Measurements from ENCODE around the gene GRK1. TPM values are rescaled to one million over a fixed set of nuclear protein-coding genes. Genes with fewer than 3 reads are reported as not detected.

GRK1 gene
- total RNA-seq, 1 donor from 2014 or later = 1.1 TPM

DNA sequence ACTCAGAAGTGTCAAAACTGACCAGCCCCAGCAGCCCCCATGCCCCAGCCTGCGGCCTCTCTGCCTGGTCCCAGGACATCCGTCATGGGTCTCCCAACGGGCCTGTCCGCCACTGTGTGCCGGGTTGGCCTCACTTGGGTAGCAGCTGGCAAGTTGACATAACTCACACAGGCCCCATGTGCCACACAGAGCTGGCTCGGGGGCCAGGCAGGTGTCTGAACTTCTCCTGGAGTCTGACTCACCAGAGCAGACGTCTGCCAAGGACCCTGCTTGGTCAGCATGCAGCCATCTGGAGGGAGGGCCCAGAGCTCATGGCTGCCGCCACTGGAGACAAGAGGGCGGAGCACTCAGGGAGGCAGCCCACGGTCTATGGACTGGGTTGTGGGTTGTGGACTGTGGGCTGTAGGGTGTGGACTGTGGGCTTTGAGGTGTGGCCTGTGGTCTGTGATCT lies 60.0 kb downstream of the GRK1 start:
- peaks cover 3% of the 10 kb centered on the region for H3K27me3 Mint-ChIP-seq
- no peak overlapping the region for H3K4me3 Mint-ChIP-seq (ENCODE audit: low read depth)
- no peaks in the 10 kb centered on the region for H3K36me3 Mint-ChIP-seq (ENCODE audit: insufficient read depth)
- DNase-seq (ENCODE audit: low spot score, unreplicated experiment) = no peak
- peaks cover 5% of the 10 kb centered on the region for H3K4me1 Mint-ChIP-seq (ENCODE audit: low read depth)
- no peak overlapping the region for H3K27ac Mint-ChIP-seq
- no peaks in the 10 kb centered on the region for H3K9me3 Mint-ChIP-seq (ENCODE audit: low read depth)
- TF ChIP-seq, protein P1, sequence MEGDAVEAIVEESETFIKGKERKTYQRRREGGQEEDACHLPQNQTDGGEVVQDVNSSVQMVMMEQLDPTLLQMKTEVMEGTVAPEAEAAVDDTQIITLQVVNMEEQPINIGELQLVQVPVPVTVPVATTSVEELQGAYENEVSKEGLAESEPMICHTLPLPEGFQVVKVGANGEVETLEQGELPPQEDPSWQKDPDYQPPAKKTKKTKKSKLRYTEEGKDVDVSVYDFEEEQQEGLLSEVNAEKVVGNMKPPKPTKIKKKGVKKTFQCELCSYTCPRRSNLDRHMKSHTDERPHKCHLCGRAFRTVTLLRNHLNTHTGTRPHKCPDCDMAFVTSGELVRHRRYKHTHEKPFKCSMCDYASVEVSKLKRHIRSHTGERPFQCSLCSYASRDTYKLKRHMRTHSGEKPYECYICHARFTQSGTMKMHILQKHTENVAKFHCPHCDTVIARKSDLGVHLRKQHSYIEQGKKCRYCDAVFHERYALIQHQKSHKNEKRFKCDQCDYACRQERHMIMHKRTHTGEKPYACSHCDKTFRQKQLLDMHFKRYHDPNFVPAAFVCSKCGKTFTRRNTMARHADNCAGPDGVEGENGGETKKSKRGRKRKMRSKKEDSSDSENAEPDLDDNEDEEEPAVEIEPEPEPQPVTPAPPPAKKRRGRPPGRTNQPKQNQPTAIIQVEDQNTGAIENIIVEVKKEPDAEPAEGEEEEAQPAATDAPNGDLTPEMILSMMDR (IDR thresholded peaks at IDR 0.05; ENCODE audit: unreplicated experiment) = no peak

DNA sequence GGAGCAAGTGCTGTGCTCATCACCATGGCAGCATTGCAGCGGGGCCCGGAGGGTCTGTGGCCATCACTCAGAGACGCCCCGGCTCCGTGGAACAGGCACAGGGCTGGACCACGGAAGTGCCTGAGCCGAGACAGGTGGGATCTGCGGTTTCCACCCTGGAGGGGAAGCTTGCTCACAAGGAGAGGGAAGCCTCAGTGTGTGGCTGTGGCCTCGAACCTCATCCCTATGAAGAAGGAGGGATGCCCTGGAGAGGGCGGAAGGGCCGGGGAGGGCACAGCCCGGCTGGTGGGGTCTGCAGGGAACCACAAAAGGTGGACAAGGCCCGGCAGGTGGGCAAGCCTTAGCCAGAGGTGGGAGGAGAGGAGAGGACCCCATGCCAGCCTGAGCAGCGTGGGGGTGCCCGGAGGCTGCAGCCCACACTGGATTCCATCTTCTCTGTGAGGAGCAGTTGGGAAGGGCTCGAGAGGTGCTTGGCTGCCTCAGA lies 61.6 kb downstream of the GRK1 start:
- no peak overlapping the region for H3K27ac Mint-ChIP-seq
- H3K9me3 Mint-ChIP-seq (ENCODE audit: low read depth) = no peaks in the 10 kb centered on the region
- peaks cover 1% of the 10 kb centered on the region for H3K4me1 Mint-ChIP-seq (ENCODE audit: low read depth)
- no peak for DNase-seq (ENCODE audit: low spot score, unreplicated experiment)
- TF ChIP-seq, protein P1 (IDR thresholded peaks at IDR 0.05; ENCODE audit: unreplicated experiment) = no peak
- H3K4me3 Mint-ChIP-seq (ENCODE audit: low read depth) = no peak overlapping the region
- H3K36me3 Mint-ChIP-seq (ENCODE audit: insufficient read depth) = no peaks in the 10 kb centered on the region
- no peaks in the 10 kb centered on the region for H3K27me3 Mint-ChIP-seq

DNA sequence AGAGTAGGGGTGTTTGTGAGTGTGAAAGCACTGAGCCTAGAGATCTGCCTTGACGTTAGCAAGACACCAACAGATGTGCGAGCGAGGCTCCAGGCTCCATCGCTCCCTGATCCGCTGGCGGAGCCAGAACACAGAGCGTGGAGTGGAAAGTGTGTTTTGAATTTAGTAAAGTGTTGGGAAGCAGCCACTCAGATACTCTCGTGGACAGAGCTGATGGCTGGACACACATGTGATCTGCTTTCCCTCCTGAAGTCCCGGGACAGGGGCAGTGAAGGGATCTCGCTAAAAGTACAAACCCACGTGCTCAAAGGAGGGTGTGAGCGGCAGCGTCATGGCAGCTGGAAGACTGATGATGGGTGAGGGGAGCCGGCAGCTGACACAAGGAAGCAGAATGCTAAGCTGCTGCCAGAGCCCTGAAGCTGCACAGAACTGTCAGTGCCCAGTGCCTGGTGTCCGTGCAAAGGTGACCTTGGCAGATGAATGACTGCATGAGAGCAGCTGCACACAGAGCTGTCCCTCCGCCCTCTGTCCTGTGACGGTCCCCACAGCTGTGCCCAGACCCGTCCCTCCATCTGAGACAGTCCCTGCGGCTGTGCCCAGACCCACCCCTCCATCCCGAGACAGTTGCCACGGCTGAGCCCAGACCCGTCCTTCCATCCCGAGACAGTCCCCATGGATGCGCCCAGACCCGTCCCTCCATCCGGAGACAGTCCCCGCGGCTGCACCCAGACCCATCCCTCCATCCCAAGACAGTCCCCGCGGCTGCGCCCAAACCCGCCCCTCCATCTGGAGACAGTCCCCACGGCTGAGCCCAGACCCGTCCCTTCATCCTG lies 62.4 kb downstream of the GRK1 start:
- no peaks in the 10 kb centered on the region for H3K9me3 Mint-ChIP-seq (ENCODE audit: low read depth)
- H3K27me3 Mint-ChIP-seq = no peaks in the 10 kb centered on the region
- TF ChIP-seq, protein P1 (IDR thresholded peaks at IDR 0.05; ENCODE audit: unreplicated experiment) = no peak
- peaks cover 1% of the 10 kb centered on the region for H3K4me1 Mint-ChIP-seq (ENCODE audit: low read depth)
- no peak overlapping the region for H3K4me3 Mint-ChIP-seq (ENCODE audit: low read depth)
- H3K36me3 Mint-ChIP-seq (ENCODE audit: insufficient read depth) = no peaks in the 10 kb centered on the region
- DNase-seq (ENCODE audit: low spot score, unreplicated experiment) = no peak
- no peak overlapping the region for H3K27ac Mint-ChIP-seq

DNA sequence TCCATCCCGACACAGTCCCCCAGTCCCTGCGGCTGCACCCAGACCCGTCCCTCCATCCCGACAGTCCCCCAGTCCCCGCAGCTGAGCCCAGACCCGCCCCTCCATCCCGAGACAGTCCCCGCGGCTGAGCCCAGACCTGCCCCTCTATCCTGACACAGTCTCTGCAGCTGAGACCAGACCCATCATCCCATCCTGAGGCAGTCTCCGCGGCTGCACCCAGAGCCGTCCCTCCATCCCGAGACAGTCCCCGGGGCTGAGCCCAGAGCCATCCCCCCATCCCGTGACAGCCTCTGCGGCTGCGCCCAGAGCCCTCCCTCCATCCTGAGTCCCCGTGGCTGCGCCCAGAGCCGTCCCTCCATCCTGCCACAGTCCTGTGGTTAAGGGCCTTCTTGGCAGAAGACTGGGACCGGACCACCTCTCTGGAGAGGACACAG lies 63.3 kb downstream of the GRK1 start:
- Mint-ChIP-seq H3K27me3 (no peaks in the 10 kb centered on the region), H3K9me3 (ENCODE audit: low read depth) (no peaks in the 10 kb centered on the region), H3K27ac (no peak overlapping the region), H3K4me3 (ENCODE audit: low read depth) (no peak overlapping the region), H3K4me1 (ENCODE audit: low read depth) (no peaks in the 10 kb centered on the region), H3K36me3 (ENCODE audit: insufficient read depth) (no peaks in the 10 kb centered on the region)
- no peak for DNase-seq (ENCODE audit: low spot score, unreplicated experiment)
- TF ChIP-seq, protein P1 (IDR thresholded peaks at IDR 0.05; ENCODE audit: unreplicated experiment) = no peak

DNA sequence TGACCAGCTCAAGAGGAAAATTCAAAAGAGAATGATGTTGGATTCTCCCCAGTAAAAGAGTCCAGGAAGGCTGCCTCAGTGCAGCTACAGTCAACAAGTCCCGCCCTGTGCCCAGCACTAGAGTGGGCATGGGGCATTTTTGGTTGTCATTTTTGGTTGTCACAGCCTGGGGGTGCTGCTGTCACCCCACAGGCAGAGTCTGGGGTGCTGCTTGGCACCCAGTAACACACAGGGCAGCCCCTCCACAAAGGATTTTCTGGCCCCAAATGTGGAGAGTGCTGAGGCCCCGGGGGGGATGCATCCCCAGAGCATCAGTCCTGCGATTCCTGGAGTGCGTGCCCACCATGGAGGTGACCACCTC lies 63.8 kb downstream of the GRK1 start:
- Mint-ChIP-seq H3K4me1 (ENCODE audit: low read depth) (no peaks in the 10 kb centered on the region), H3K9me3 (ENCODE audit: low read depth) (no peaks in the 10 kb centered on the region), H3K27ac (no peak overlapping the region), H3K36me3 (ENCODE audit: insufficient read depth) (no peaks in the 10 kb centered on the region), H3K4me3 (ENCODE audit: low read depth) (no peak overlapping the region), H3K27me3 (no peaks in the 10 kb centered on the region)
- DNase-seq (ENCODE audit: low spot score, unreplicated experiment) = no peak
- TF ChIP-seq, protein P1 (IDR thresholded peaks at IDR 0.05; ENCODE audit: unreplicated experiment) = no peak

Measured in progenitor cell of endocrine pancreas (in vitro differentiated cells).